Thoracic aorta (tissue), 2 donors: ENCODE results near the gene FDX2. TPM values are rescaled to one million over a fixed set of nuclear protein-coding genes. Genes with fewer than 3 reads are reported as not detected.

Source experiments
- ATAC-seq: fragments of 150-250 bp; one replicate; pipeline ENCODE4 v1.8.0; 2017; ENCODE audit warnings: low read depth; ENCODE audit not compliant: insufficient number of reproducible peaks, low FRiP score
- DNase-seq: peaks from one replicate; pipeline ENCODE4 v3.0.0-alpha.2; 2020; ENCODE audit warnings: low spot score
- H3K27ac ChIP-seq, 2 donors: fragments of 200-600 bp; sonication (generic); 1 replicate in 1 of 2; 2 replicates in 1 of 2; pipeline ENCODE4 v1.5.1; 2016; ENCODE audit warnings: mild to moderate bottlenecking in 2 of 2, moderate library complexity in 2 of 2
- H3K27me3 ChIP-seq: fragments of 200-600 bp; sonication (generic); replicated peaks from 2 replicates; pipeline ENCODE4 v1.6.0; 2016; ENCODE audit warnings: mild to moderate bottlenecking; ENCODE audit not compliant: insufficient read depth
- H3K36me3 ChIP-seq: fragments of 200-600 bp; sonication (generic); one replicate; pipeline ENCODE4 v1.5.1; 2016
- H3K4me1 ChIP-seq, 2 donors: fragments of 200-600 bp; sonication (generic); 1 replicate in 1 of 2; 2 replicates in 1 of 2; pipeline versions ENCODE4 v1.5.1 to v1.6.0; 2016; ENCODE audit warnings: low read depth in 2 of 2, mild to moderate bottlenecking in 1 of 2; ENCODE audit not compliant: control insufficient read depth in 1 of 2
- H3K4me3 ChIP-seq: fragments of 200-600 bp; sonication (generic); 2 replicates; pipeline ENCODE4 v1.5.1; 2016; ENCODE audit warnings: mild to moderate bottlenecking
- H3K9me3 ChIP-seq: fragments of 200-600 bp; sonication (generic); 2 replicates; pipeline ENCODE4 v1.5.1; 2016
- CTCF ChIP-seq: fragments of 200-600 bp; sonication (generic); IDR thresholded peaks from one replicate; pipeline ENCODE4 v1.5.1; 2019; ENCODE audit warnings: antibody characterized with exemption
- total RNA-seq, 2 donors: library from RNA; depleted of rRNA; stranded (reverse); fragments of >200 nt; gene quantifications; one replicate each; pipeline versions ENCODE4 v1.1.0 to v1.2.3, GENCODE V29; 2016

FDX2 gene
- total RNA-seq, 2 donors from 2014 or later = 13.4 to 35.8 TPM

DNA sequence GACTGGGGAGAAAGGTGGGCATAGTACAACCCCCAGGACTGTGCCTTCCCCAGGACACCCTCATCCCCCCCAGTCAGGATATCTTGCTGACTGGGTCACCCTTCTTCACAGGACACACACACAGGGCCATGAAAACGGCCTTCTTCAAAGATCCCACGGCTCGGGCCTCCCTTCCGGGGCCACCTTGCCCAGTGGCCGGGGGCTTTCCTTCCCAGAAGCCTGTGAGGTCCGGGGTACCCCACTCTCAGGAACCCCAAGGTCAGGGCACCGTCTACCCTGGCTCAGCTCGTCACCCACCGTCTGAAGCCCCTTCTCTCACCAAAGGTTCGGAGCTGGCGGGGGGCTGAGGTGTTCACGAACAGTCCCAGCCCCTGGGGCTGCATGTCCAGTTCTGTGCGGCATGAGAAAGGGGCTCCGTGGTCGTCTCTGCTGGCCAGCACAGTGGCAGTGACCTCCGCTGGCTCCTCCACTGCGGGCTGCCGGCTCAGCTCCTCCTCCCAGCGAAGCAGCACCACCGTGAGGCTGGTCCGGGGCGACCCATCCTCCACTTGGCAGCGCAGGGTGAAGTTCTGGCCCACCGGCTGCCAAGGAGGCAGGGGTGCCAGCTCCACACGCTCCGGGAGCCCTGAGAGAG, 19.7 kb upstream of the FDX2 start:
- no peaks in the 10 kb centered on the region for H3K27me3 ChIP-seq
- DNase-seq = no peak
- TF ChIP-seq CTCF = no peak
- peak overlapping the region; percentile 100 for H3K4me3 ChIP-seq
- H3K27ac ChIP-seq = peak overlapping the region in 1 of 2 donors; percentile 96
- no peaks in the 10 kb centered on the region for H3K9me3 ChIP-seq
- H3K4me1 ChIP-seq = peaks cover 14 to 23% of the 10 kb centered on the region in 2 donors
- H3K36me3 ChIP-seq = peaks cover 3% of the 10 kb centered on the region
- ATAC-seq = no peak

DNA sequence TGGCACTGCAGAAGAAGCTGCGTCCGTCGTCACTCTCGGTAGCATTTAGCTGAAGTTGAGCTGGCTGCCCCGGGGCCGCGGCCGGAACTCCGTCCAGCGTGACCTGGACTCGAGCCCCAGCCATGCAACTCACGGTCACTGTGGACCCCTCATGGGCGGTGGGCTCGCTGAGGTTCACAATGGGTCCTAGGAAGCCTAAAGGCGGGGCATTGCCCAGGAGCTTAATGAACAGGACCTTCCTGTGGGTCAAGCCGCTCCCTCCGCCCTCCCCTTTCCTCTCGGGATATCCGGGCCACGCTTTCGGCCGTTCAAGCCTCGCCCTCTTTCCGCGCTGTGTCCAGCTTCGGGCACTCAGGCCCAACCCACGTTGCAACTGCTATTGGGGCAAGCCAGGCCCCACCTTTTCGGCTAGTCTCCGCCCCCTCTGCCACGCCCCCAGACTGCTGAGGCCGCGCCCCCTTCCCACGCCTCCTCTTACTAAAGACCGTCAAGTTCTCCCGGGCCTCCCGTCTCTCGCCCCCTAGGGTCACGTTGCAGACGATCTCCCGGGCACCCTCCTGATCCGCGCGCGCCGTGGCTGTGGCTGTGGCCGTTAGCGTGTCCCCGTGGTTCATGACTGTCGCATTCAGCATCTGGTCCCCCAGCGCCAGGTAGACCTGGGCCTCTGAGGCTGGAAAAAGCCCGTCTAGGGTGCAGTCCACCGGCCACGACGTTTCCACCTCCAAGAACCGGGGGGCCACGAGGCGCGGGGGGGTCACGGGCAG, 19.0 kb upstream of the FDX2 start:
- H3K9me3 ChIP-seq = no peaks in the 10 kb centered on the region
- H3K4me1 ChIP-seq = peaks cover 14 to 23% of the 10 kb centered on the region in 2 donors
- peak; percentile 20 for TF ChIP-seq CTCF
- H3K4me3 ChIP-seq = peak overlapping the region; percentile 100
- DNase-seq (peak; percentile 82), ATAC-seq (peak; percentile 84)
- peaks cover 9% of the 10 kb centered on the region for H3K36me3 ChIP-seq
- H3K27ac ChIP-seq = peak overlapping the region; percentile 83 to 96
- H3K27me3 ChIP-seq = no peaks in the 10 kb centered on the region

- DNase-seq (no peak), ATAC-seq (no peak)
- H3K27ac ChIP-seq = peak overlapping the region; percentile 83 to 96
Observed at GRCh38 chr19:10333758-10334587, 18.2 kb upstream of the FDX2 start.

GRCh38 chr19:10332965-10333757, 17.3 kb upstream of the FDX2 start, which contains the start of gene RAVER1:
Gene RAVER1 (minus strand): TSS chr19:10333529. CDS start chr19:10333507, 22 bp downstream.
- H3K27me3 ChIP-seq = no peaks in the 10 kb centered on the region
- peak; percentile 96 for ATAC-seq
- no peak for TF ChIP-seq CTCF
- peaks cover 14 to 23% of the 10 kb centered on the region in 2 donors for H3K4me1 ChIP-seq
- peak; percentile 93 for DNase-seq
- peak within 1 kb of the TSS; percentile 83 to 96 for H3K27ac ChIP-seq
- H3K9me3 ChIP-seq = no peaks in the 10 kb centered on the region
- H3K36me3 ChIP-seq = peaks cover 20% of the 10 kb centered on the region
- H3K4me3 ChIP-seq = peak within 1 kb of the TSS; percentile 100

More at GRCh38 chr19:10333758-10334587, 18.2 kb upstream of the FDX2 start:
- Histone ChIP-seq H3K9me3 (no peaks in the 10 kb centered on the region), H3K4me1 (peaks cover 14 to 23% of the 10 kb centered on the region in 2 donors), H3K36me3 (peaks cover 12% of the 10 kb centered on the region), H3K27me3 (no peaks in the 10 kb centered on the region), H3K4me3 (peak overlapping the region; percentile 100)
- TF ChIP-seq CTCF = no peak
